ENCODE data around the gene APMAP.
A peak's percentile ranks its signal among the peaks of the same experiment; 100 is the strongest.
"Not testable (repeated sequence)": the region's sequence is repeated elsewhere in the genome, so short reads cannot be mapped to it uniquely, and the experiment has no call there.

The APMAP gene

GRCh38 chr20:25006431-25007167, 14.0 kb upstream of the APMAP start:
- no peak for DNase-seq

- no peak for DNase-seq
Observed at GRCh38 chr20:25005661-25006060, 13.1 kb upstream of the APMAP start.

DNA sequence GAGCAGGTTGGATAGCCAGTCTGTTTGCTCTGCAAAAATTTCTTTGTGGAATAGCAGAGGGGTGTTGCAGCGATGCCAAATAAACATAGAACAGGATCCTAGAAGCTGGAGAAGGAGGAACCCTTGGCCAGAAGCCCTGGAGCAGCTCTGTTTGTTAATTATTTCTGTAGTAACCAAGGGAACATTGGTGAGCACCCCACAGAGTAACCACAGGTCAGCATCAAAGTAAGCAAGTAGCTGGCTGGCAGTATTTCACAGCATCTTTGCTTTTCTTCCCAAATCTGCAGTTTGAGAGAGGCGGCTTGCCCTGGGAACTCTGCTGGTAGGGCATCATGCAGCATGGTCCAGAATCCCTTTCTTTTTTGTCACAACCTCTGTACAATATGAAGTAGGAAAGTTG, 12.7 kb upstream of the APMAP start:
- DNase-seq = no peak

DNA sequence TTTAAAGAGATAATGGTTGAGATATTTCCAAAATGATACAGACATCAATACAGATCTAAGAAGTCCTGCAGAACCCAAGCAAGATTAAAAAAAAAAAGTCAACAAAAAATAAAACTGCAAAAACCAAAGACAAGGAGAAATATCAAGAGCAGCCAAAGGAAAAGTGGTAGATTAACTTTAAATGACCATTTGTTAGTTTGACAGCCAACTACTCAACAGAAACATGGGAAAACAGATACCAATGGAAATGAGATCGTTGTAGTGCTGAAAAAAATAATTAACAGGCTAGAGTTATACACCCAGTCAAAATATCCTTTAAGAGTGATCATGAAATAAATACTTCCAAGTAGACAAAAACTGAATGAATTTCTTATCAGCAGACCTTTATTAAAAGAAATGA, 10.5 kb upstream of the APMAP start:
- no peak for DNase-seq

- DNase-seq = not testable (repeated sequence)
Observed at GRCh38 chr20:25001323-25001722, 8.8 kb upstream of the APMAP start.

DNA sequence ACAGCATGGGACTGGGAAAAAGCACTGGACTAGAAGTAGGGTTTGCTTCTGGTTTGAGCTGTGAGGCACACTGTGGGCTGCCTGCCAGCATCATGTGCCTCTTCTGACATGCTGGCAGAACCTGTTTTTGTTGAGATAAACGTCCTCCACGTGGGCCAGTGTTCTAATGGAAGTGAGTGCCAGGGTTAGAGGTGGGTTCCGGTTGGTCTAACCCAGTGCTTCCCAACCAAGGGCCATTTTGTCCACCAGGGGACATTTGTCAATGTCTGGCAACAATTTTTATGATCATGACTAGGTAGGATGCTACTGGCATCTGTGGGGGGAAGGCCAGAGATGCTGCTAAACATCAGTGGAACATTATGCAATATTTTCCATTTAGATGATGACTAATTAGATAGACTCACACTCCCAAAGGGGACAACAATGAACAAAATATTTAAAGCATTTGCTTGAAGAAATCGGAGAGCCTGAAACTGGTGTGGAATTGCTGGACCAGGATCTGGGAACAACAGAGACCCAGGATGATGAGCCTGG, 7.8 kb upstream of the APMAP start:
- no peak for DNase-seq

GRCh38 chr20:24999568-24999967, 7.0 kb upstream of the APMAP start:
- no peak for DNase-seq

DNA sequence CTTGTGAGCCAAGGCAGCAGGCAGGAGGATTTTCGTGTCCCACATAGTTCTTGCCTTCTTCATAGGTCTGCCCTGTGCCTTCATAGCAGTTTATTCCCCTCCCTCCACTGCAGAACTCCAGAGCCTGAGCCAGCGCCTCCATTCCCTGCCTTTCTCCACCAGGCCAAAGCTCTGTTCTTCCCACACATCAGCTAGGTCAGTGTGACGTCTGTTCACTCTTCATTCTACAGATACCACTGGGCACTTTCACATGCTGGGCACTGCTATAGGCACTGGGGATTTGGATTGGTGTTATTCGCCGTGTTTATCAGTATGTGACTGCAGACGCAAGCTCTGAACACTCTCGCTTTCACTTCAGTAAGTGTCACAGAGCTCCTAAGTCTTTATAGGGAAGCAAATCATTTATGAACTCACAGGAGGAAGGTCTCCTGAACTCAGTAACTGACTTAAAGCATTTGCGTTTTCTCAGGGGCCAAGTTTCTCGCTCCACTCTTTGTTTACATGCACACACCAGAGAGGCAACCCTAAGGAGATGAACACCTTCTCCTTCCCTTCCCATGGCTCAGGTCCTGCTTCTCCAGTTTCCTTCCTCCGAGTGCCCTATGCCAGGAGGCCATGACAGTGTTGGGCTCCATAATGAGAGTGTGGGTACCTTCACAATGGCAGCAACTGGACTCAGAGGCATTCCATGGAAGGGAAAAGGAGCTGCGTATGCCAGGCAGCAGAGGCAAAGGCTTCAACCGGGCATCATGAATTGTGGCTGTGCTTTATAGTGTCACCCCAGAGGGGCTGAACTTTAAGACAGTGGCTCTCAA, 6.3 kb upstream of the APMAP start:
- no peak for DNase-seq

- DNase-seq = no peak
Observed at GRCh38 chr20:24998121-24998520, 5.6 kb upstream of the APMAP start.

- DNase-seq = peak in 1 of 2 experiments; percentile 6
Observed at GRCh38 chr20:24996449-24997377, 4.2 kb upstream of the APMAP start.

DNA sequence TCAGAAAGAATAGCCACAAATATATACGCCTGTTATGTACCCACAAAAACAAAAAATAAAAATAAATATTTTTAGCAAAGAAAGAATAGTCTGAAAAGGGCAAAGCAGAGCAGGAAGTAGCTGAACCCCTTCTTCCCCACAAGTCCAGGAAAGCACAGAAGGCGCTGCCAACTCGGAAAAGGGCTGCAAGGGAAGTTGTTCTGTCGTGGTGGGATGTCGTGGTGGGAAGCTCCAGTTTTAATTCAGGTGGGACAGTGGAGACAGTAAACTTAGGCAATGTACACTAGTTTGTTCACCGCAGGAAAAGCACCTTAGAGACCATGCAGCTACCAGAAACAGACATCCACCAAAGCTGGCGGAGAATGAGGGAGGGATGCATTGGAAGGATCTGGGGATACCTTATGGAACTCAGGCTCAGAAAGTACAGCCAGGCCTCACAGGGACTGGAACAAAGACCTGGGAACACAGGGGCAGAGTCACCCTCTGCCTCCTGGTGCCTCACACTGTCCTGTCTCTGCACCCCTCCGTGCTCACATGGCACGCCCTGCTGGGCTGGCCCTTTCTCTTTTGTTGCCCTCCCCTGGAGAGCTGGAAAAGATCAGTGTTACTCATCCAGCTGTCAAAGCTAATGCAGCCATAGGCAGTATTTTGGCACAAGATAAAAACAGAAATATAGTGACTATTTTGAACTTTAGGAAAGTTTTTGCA, 3.3 kb upstream of the APMAP start:
- DNase-seq = peak; percentile 10 to 11

DNA sequence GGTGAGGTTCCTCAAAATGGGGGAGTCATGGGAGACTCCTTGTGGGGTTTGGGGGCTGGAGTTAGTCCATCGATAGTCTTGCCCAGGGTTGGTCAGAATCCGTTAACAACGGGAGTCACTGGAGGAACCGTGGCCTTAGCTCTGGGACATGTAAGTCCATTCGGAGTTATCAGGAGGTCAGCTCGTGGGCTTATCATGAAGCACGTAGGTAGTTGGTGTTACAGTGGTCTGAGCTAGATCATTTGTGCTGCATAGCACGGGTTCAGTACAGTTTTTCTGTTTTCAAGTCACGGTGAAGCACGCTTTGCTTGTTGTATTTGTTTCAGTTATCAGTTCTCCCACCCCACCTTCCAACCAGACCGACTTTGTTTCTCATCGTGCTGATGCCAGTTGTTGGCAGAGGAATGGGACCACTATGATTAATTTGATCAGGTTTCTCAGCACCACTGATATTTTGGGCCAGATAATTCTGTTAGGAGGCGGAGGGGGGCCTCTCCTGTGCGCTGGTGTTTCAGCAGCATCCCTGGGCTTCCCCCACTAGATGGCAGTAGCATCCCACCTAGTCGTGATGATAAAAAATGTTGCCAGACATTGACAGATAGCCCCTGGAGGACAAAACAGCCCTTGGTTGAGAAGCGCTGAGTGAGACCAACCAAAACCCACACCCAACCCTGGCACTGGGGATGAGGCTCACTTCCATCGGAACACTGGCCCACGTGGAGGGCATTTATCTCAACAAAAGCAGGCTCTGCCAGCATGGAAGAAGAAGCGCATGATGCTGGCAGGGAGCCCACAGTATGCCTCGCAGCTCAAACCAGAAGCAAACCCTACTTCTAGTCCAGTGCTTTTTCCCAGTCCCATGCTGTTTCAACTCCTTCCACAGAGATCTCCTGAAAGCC, 2.2 kb upstream of the APMAP start:
- peak; percentile 89 to 90 for DNase-seq

DNA sequence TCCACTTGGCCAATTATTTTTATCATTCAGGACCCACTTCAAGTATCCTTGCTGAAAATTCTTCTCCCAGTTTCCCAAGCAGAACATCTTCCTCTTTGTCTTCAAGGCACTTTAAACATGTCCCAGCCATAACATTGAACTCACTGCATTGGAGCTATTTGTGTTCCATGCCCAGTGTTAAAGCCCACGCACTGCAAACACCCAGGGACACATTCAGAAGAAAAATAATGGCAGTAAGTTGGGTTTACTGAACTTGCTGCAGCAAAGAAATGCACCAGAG, 1.6 kb upstream of the APMAP start:
- DNase-seq = no peak

DNA sequence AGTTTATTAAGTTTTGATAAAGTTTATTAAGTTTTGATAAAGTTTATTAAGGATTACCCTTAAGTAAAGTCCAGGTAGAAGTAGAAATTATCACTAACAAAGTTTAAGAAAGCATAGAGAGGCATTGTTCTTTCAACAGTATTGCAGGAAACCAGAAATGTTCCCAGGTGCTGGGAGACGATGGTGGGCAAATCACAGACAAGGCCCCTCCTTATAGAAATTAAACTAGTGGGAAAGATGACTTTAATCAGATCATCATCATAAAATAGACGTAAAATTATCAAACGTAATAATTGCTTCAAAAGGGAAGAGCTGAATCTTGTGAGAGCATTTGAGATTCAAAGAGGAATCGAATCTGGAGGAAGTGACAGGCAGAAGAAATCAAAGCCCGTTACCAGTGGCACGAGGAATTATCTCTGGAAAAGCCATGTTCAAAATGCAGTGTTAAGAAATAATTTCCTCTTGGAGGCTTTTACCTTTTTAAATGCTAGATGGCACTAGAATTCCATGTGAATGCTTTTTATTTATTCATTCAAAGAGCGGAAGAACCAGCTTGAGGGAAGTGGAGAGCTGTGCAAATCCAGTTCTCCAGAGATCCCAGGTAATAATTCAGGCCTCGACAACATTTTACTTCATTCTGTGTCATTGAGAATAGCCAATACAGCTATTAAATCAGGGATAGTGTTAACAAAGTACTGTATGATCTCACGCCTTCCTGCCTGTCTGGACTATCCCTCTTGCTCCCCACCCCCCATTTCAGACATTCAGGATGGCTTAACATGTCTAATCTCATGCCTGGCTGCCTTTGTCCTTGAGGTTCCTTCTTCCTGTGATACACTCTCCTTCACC, 1.0 kb upstream of the APMAP start:
- no peak for DNase-seq

GRCh38 chr20:24991897-24992486, 559 bp downstream of the APMAP start:
- DNase-seq = peak in 1 of 2 experiments; percentile 47

DNA sequence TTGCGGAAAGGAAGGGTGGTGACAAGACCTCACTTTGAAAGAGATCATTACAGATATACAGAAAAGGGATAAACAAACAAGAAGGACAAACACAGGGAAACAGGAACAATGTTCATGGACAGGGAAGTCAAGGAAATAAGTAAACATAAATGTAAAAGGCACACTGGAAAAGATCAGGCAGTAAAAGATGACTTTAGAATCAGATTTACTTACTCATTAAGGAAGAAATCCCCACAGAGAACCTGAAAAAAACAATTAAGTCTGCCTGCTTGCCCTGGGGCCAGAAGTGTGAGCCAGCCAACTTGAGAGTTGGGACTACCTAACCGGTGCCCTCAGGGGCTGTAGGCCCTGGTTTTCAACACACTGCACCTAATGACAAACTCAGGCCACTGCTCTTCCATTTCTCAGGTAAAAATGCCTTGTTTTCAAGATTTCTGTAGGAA, 1.7 kb downstream of the APMAP start:
- DNase-seq = peak in 1 of 2 experiments; percentile 15

GRCh38 chr20:24989162-24989561, 3.4 kb downstream of the APMAP start:
- DNase-seq = peak in 1 of 2 experiments; percentile 5

DNA sequence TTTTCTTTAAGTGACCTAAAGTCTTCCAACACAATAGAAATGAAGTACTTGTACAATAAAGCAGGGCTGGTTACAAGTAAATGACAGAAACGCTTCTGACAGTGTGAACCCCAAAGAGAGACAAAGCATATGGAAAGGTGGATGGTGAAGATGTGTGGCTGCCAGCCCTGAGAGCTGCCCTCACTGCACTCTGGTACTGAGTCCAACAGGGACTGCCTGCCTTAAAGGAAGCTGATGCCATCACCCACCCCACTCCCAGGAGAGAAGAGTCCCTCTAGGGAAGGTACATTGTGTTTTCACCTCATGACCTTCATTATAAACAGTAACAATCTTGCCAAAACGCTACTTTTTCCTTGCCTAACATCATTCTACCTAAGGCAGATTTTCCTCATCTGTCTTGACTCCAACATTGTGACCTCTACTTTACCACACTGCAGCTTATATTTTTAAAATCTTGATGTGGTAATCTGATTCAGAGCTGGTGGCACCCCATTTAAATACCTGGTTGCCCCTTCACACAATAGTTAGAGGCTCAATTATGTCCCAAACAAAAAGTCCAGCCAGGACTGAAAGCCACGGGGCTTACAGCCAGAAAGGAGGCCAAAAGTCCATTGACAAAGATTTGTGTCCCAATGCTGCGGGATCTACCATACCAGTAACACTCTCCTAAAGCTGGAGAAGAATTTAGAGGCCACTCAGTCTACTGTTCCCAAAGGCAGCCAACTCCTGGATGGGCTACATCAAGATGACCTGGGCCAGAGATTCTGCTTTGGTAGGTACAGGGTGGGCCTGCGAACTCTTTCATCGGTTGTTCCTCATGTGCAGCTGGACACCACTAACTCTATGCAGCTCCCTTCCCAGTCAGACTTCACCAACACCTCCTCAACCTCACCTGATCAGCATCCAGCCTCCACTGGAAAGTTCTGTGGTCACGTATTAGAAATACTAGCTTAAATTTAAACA, 4.4 kb downstream of the APMAP start:
- DNase-seq = peak; percentile 10 to 15

DNA sequence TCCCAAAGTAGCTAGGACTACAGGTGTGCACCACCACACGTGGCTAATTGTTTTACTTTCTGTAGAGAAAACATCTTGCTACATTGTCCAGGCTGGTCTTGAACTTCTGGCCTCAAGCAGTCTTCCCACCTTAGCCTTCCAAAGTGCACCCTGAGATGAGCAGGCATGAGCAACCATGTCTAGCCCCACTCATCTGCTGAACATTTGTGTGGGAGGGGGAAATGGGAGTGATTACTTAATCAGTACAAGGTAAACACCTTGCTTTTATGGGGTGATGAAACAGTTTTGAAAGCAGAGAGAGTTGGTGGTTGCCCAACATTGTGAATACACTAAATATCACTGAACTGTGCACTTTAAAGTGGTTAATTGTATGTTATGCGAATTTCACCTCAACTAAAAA, 5.3 kb downstream of the APMAP start:
- DNase-seq = peak; percentile 18 to 31

All from activated T-cell treated with anti-CD3 and anti-CD28 coated beads, Interleukin-2, amount 50 U/mL, for 48 hours (primary cell).